ENCODE data around the gene TMEM130.

Gene TMEM130

DNA sequence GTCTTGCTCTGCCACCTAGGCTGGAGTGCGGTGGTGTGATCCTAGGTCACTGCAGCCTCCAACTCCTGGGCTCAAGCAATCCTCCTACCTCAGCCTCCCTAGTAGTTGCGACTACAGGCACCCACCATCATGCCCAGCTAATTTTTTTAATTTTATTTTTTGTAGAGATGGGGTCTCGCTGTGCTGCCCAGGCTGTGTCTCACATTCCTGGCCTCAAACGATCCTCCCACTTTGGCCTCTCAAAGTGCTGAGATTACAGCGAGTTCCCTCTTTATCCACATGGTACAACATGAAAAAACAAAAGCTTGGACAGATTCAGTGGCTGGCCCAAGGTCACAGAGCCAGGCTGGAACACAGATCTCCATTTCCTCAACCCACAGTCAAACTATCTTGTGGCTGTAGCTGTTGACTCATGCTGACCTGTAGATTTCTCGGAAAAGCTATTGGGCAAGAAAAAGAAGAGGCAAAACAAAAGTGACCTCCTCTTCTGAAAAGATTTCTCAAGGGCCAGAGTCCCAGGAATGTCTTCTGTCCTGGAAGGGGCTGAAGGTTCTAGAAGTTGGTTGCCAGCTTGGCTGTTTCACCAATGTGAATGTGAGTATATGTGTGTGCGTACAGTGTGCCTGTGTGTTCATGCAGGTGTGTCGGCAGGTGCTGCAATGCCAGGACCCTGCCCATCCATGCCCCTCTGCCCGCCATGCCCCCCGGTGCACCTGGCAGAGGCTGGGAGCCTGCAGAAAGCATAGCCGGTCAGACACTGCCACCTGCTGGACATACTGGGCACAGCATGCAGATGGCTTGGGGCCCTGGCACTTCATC is 28.4 kb downstream of the TMEM130 start:
- DNase-seq (ENCODE audit: low read depth in 3 of 3), result peak; percentile 21 to 65 (median 45)

DNA sequence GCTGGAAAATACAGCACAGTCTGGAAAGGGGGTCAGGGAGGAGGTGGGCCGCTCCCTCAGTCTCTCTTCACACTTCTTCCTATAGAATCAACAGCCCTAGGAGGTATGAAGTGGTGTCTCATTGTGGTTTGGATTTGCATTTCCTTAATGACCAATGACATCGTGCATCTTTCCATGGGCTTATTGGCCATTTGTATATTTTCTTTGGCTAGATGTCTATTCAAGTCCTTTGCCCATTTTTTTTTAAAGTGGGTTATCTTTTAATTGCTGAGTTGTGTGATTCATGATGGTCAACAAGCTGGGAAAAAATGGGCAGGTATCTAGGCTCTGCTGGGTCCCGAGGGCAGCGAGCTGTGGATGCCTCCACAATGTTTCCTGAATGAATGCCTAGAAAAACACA is 29.1 kb downstream of the TMEM130 start:
- DNase-seq (ENCODE audit: low read depth in 3 of 3), result no peak

DNA sequence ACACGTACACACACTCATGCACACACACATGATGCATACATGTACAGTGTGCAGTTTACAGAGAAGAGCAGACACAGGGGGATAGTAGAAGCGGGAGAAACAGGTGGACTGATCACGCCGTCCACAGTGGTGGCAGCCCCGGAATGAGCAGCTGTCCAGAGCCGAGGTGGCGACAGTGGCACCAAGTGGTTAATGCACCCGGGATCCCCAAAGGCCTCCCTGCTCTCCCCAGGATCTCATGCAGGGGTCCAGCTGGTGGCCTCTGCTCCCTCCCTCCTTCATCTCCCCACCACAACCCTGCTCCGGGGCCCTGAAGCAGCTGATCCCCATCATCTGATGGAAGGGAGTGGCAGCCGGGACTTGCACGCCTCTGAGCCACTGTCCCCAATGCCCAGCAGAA is 29.7 kb downstream of the TMEM130 start:
- DNase-seq (ENCODE audit: low read depth in 3 of 3), result no peak

DNA sequence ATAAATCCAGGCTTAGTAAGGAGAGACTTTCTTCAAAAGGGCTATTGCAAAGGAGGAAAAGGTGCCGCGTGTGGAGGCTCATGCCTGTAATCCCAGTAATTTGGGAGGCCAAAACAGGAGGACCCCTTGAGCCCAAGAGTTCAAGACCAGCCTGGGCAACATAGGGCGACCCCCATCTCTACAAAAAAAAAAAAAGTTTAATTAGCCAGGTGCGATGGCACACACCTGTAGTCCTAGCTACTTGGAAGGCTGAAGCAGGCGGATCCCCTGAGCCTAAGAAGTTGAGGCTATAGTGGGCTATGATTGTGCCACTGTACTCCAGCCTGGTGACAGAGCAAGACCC is 32.2 kb downstream of the TMEM130 start:
- no peak for DNase-seq (ENCODE audit: low read depth in 3 of 3)

DNA sequence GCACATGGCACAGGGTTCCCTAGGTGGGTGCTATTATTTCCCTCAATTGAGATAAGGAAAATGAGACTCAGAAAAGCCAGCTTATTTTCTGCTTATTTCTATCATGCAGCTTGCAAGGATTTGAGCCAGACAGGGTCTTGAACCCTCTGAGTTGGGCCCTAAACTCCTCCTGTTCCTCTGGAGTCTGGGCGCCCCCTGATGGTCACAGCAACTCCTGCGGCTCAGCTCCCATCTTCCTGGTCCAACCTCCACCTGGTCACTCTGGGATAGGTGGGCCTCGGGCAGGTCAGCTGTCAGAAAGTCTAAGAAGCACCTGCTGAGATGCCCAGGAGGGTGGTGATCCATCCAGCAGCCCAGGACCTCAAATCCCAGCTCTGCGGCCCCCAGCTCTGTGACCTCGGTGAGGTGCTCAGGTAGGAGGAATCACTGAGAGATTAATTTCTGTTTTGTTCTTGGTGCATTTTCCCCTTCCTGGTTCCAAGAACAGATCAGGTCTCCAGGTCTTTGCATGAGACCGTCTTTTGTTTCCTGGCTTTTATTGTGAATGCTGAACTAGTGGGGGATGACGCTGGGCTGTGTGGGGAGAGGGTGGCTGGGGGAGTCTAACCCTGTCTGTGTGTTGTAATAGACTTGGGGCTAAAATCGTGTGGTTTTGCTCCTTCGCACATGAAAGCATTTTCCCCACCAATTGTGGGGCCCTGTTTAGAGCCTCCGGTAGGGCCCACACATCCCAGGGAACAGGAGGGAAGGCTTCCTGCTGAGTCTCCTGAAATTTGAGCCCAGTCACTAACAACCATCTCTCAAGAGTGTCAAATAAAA is 32.8 kb downstream of the TMEM130 start:
- peak in 2 of 3 donors; percentile 8 to 15 for DNase-seq (ENCODE audit: low read depth in 3 of 3)

DNA sequence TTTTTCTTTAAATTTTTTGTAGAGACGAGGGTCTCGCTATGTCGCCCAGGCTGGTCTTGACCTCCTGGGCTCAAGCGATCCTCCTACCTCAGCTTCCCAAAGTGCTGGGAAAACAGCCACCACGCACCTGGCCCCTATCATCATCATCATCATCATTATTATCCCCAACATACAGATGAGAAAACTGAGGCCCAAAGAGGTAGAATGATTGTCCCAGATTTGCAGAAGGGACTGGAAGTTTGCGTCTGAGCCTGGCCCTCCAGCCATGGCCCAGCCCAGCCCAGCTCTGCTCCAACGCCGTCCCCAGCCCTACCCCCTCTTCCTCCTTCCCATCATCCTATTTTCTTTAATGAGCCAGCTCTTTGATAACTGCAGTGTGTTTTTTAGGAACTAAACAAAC is 34.9 kb downstream of the TMEM130 start:
- no peak for DNase-seq (ENCODE audit: low read depth in 3 of 3)

DNA sequence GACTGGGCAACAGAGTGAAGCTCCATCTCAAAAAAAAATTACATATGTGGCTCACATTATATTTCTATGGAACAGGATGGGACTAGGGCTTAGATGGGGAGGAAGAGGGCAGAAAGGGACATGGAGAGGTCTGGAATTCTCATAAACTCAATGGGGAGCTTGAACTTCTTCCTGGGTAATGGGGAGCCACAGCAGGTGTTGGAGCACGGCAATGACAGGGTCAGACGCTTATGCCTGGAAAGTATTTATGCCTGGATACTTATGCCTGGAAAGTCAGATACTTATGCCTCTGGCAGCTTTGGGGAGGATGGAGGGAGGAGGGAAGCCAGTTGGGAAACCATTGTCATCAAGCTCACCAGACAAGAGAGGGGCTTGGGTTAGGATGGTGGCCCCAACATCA is 36.8 kb downstream of the TMEM130 start:
- DNase-seq (ENCODE audit: low read depth in 3 of 3), result no peak

DNA sequence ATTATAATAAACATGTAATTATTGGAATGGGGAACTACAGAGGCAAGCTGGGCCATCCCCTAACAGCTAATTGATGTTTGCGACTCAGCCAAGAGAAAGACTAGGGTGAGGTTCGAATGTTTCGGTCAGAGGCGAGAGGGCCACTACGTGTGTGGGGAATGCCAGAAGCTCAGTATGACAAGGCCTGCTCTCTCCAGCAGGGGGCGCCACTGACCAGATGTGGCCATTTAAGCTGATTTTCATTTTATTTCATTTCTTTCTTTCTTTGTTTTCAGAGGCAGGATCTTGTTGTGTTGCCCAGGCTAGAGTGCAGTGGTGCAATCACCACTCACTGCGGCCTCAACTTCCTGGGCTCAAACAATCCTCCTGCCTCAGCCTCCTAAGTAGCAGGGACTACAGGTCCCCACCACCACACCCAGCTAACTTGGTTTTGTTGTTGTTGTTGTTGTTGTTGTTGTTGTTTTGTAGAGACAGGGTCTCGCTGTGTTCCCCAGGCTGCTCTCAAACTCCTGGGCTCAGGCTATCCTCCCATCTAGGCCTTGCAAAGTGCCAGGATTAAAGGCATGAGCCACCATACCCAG is 38.1 kb downstream of the TMEM130 start:
- DNase-seq (ENCODE audit: low read depth in 3 of 3), result peak; percentile 16 to 30 (median 29)

DNA sequence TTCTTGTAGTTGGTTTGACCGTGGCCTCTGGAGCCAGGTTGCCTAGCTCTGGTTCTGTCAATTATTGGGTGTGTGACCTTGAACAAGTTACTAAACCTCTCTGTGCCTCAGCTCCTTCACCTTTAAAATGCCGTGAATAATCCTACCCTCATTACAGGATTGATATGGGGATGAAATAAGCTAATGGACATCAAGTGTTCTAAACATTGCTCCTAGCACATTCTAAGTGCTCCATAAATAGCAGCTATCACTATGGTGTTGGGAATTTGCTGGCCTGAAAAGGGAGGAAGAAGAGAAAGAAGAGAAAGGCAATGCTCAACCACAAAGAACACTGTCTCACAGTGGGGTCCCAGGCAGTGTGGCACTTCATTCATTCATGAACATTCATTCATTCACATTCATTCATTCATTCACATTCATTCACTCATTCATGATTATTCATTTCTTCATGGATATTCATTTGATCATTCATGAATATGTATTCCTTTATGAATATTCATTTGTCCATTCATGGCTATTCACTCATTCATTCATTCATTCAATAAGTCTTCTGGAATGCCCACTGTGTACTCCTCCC is 38.8 kb downstream of the TMEM130 start:
- no peak for DNase-seq (ENCODE audit: low read depth in 3 of 3)

DNA sequence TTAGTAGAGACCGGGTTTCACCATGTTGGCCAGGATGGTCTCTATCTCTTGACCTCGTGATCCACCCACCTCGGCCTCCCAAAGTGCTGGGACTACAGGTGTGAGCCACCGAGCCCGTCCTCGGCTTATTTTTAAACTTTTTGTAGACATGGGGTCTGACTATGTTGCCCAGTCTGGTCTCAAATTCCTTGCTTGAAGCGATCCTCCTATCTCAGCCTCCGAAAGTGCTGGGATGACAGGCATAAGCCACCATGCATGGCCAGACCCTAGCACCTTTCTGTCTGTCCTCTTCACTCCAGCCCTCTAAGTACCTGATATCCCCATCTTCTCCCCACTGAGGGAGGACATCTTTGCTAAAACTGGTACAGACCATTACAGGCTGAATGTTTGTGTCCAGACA is 41.4 kb downstream of the TMEM130 start:
- DNase-seq (ENCODE audit: low read depth in 3 of 3), result no peak

DNA sequence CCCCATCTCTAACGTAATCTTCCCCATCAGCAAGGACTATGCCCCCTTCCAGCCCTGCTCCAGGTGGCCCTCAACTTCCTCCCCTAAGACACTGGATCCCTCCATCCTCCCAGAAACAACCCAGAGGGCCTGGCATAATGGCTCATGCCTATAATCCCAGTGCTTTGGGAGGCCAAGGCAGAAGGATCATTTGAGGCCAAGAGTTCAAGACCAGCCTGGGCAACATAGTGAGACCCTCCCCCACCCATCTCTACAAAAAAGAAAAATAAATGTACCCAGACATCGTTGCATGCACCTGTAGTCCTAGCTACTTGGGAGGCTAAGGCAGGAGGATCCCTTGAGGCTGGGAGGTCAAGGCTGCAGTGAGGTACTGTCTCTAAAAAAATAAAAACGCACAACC is 42.6 kb downstream of the TMEM130 start:
- DNase-seq (ENCODE audit: low read depth in 3 of 3), result no peak

DNA sequence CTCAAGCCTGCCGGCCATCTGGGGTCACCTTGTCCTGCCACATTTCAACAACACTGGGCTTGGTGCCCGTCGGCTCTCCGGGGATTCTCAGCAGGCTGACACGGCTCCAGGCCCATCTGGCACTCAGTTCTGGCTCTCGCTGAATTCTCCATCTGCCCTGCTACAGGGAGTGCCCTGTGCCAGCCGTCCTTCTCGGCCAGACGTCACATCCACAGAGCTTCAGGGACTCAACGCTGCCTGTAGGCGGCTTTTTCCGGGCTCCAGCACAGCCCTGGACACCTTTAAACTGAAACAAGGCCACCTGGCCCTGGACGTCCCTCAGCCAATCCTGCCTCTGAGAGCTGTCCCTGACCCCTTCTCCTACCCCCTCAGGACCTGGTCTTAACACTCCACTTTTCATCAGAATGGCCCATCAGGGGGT is 43.0 kb downstream of the TMEM130 start:
- no peak for DNase-seq (ENCODE audit: low read depth in 3 of 3)

DNA sequence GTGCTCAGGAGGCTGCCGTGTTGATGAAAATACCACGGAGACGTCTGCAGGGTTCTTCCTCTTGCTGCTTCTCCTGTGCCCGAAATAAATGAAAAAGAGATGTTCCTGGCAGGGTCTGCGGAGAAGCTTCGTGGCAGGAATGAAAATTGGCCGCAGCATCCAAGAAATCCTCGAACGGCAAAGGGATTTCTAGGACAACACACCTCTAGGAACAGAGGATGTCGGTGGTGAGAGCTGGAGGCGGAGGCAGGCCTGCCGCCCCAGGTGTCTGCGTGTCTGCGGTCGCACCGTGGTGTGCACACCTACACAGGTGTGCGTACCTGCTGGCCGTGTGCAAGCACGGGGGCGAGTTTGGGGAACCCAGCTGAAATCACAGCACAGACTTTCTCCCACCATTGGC is 43.4 kb downstream of the TMEM130 start:
- no peak for DNase-seq (ENCODE audit: low read depth in 3 of 3)

DNA sequence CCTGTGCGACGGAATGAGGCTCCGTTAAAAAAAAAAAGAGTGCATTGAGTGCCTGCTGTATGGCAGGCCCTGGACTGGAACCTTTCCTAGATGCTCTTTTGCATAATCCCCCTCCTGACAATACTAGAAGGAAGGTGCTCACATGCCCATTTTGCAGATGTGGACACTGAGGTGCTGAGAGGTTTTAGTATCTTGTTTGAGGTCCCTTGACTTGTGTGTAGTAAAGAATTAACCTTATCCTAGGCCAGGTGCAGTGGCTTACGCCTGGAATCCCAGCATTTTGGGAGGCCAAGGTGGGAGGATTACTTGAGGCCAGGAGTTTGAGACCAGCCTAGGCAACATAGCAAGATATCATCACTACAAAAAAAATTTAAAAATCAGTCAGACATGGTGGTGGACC is 46.6 kb downstream of the TMEM130 start:
- no peak for DNase-seq (ENCODE audit: low read depth in 3 of 3)

DNA sequence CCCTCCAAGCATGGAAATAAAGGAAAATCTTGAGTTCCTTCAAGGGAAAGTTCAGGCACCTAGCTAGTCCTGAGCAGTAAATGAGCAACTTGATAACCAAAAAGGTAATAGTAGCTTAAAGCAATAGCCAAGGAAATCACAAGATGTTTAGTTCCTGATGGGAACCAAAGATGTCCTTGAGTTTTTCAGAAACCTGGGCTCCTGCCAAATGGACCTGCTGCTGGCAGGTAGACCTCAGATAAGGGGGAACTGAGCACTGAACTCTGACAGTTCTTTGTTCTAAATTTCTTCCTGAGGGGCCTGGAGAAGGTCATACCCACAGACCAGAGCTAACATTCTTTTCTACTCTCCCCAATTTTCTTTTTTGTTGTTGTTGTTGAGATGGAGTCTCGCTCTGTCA is 48.5 kb downstream of the TMEM130 start:
- DNase-seq (ENCODE audit: low read depth in 3 of 3), result no peak

DNA sequence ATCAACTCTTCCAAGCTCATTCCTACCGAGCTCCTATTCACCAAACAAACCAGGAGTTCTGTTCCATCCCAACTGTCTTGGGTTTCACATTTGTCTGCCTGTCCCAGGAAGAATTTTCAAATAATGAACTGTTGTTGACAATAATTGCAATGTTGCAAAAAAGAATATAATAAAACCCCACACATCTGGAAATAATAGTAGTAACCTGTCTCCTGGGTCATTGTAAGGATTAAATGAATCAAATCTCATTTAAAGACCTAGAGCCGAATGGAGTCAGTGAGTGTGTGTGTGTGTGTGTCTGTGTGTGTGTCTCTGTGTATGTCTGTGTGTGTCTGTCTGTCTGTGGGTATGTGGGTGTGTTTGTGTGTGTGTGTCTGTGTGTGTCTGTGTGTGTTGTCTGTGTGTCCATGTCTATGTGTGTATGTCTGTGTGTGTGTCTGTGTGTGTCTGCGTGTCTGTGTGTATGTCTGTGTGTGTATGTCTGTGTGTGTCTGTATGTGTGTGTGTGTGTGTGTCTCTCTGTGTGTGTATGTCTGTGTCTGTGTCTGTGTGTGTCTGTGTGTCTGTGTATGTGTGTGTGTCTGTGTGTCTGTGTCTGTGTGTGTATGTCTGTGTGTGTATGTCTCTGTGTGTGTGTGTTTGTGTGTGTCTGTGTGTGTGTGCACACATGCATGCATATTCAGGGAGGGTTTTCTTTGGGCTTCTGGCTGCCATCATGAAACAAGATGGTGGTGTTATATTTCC is 52.7 kb downstream of the TMEM130 start:
- no peak for DNase-seq (ENCODE audit: low read depth in 3 of 3)

DNA sequence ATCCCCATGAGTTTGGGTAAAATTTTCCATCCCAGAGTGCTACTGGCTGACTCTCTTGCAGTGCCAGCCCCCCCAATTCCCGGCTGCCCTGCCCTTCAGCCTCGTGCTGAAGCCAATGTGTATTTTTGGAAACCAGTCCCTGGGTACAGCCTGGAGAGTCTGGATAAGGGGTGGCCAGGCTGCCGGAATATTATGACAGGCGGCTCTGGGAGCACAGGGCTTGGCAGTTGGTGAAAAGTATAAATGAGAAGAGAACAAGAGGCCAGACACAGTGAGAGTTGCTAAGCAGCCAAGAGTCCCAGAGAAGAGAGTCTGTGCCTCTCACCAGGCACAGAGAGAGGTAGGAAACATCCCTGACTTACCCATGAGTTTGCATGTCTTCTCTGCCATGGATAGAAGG is 53.6 kb downstream of the TMEM130 start:
- DNase-seq (ENCODE audit: low read depth in 3 of 3), result no peak

DNA sequence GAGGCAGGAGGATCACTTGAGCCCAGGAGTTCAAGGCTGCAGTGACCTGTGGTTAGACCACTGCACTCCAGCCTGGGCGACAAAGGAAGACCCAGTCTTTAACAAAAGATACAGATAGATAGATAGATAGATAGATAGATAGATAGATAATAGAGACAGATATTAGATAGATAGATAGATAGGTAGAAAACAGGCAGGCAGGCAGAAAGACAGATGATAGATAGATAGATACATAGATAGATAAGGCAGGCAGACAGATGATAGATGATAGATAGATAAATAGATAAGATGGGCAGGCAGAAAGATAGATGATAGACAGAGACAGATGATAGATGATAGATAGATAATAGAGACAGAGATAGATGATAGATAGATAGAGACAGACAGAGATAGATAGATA is 54.5 kb downstream of the TMEM130 start:
- DNase-seq (ENCODE audit: low read depth in 3 of 3), result no peak

DNA sequence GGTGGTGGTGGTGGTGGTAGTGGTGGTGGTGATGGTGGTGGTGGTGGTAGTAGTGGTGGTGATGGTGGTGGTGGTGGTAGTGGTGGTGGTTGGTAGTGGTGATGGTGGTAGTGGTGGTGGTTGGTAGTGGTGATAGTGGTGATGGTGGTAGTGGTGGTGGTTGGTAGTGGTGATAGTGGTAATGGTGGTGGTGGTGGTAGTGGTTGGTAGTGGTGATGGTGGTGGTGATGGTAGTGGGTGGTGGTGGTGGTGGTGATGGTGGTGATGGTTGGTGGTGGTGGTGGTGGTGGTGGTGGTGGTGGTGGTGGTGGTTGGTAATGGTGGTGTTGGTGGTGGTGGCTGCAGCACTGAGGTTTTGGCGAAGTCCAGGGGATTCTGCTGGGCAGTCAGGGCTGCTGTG is 58.5 kb downstream of the TMEM130 start:
- no peak for DNase-seq (ENCODE audit: low read depth in 3 of 3)

DNA sequence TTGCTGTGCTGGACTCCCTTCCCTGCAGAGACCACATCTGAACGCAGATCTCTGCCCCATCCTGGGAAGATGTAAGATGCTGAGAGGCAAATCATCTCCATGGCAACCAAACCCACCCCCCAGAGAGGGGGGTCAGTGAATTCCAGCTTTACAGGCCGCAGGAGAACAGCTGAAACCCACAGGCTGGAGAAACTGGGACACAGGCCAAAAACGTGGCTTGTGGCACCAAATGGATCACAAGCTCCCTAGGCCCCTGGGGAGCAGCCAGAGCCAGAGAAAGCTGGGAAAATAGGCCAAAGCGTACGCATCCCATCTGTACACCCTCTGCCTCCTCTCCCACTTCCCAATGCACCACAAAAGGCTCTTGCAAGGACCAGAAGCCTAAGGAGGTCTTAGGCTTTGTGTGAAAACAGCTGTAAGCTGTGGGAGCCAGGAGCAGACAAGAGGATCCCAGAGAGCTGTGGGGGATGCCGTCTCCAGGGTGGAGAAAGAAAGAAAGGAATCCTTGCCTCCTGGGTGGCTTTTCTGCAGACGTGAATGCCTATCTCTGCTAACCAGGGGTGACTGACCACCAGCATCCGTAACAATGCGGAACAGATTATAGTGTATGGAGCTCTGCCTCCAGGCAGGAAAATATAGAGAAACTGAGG is 59.5 kb downstream of the TMEM130 start:
- DNase-seq (ENCODE audit: low read depth in 3 of 3), result no peak

DNA sequence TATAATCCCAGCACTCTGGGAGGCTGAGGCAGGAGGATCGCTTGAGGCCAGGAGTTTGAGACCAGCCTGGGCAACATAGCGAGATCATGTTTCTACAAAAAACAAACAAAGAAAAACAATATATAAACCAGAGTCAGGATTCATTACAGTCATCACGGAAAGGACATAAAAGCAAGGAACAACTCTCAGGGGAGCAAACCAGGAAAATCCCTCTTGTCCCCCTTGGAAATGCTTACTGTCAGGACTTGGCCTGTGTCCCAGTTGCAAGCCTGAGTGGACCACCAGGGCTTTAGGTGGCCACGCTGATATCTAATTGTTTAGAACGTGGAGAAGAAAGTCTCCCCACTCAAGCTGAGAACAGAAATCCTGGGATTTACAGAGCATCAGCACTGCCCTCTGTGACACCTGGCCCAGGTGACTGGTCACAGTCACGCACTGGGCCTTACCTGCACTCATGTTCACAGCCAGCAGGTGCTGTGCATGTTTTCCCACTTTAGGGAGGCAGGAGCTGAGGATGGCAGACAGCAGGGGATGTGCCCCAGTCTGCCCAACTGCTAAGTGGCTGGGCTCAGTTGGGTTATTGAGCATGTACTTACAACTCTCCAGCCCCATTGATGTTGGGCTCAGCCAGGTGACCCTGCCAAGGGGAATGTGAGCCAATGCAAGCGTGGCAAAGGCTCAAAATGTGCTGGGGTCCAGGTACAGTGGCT is 60.9 kb downstream of the TMEM130 start:
- no peak for DNase-seq (ENCODE audit: low read depth in 3 of 3)
